AG09319 (cell line): ENCODE results near the gene OPN1SW.
A peak's percentile ranks its signal among the peaks of the same experiment; 100 is the strongest.

Experiments used
- DNase-seq: peaks from one replicate; pipeline ENCODE4 v3.0.0-alpha.2; 2010; ENCODE audit warnings: low read depth; ENCODE audit errors: extremely low read depth
- TF ChIP-seq, protein P1 (sequence below): IDR thresholded peaks from 2 replicates; pipeline ENCODE4 v1.5.1; 2011; ENCODE audit warnings: low read depth, mild to moderate bottlenecking, inconsistent platforms, low read length, moderate library complexity

The OPN1SW gene

DNA sequence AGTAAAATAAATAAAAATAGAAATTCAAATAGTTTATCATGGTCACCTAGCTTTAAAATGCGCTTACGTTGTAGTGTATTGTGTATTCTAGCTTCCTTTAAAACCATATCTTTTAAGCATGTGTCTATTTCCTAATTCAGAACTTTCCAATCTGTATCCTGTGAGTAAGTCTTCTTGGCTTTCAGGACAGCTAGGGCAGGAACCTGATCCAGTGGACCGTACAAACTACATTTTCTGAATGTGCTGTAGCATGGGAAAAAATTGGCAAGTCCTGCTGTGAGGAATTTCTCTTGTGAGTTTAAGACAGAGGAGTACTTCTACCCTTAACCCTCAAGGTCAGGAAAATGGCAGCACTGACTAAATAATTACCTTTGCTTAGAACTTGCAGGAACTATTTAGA is 12.1 kb downstream of the OPN1SW start:
- TF ChIP-seq, protein P1, sequence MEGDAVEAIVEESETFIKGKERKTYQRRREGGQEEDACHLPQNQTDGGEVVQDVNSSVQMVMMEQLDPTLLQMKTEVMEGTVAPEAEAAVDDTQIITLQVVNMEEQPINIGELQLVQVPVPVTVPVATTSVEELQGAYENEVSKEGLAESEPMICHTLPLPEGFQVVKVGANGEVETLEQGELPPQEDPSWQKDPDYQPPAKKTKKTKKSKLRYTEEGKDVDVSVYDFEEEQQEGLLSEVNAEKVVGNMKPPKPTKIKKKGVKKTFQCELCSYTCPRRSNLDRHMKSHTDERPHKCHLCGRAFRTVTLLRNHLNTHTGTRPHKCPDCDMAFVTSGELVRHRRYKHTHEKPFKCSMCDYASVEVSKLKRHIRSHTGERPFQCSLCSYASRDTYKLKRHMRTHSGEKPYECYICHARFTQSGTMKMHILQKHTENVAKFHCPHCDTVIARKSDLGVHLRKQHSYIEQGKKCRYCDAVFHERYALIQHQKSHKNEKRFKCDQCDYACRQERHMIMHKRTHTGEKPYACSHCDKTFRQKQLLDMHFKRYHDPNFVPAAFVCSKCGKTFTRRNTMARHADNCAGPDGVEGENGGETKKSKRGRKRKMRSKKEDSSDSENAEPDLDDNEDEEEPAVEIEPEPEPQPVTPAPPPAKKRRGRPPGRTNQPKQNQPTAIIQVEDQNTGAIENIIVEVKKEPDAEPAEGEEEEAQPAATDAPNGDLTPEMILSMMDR = no peak
- DNase-seq = no peak

DNA sequence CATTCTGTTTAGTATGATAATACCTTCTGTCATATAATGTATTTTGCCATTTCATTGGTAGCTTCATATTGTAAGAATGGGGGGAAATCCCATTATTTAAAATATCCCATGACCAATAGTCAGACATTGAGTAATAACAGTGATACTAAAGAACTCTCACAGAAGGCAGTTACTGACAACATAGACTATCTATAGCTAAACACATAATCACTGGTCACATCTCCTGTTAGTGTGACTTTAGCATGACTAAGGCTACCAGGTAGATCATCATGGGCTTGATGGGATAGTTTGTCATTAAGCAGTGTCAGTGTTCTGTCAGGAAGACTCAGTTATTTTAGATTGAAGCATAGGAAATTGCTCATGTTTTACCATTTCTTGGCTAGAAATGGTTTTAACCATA is 16.4 kb downstream of the OPN1SW start:
- TF ChIP-seq, protein P1 = no peak
- no peak for DNase-seq

DNA sequence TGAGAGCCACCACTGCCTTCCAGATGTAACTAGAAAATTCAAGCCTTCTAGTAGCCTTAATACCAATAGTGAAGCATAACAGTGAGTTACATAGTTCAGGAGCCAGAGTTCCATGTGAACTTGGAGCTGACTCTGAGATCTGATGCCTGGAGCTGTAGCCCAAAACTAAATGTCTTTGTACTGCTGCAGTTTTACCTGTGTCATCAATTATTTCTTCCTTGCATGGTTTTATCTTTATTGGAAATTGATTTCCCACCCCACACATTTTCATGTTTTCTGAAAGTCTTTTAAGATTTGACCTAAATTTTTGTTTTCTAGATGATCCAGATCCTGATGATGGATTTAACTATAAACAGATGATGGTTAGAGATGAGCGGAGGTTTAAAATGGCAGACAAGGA is 17.0 kb downstream of the OPN1SW start:
- TF ChIP-seq, protein P1 = no peak
- no peak for DNase-seq

DNA sequence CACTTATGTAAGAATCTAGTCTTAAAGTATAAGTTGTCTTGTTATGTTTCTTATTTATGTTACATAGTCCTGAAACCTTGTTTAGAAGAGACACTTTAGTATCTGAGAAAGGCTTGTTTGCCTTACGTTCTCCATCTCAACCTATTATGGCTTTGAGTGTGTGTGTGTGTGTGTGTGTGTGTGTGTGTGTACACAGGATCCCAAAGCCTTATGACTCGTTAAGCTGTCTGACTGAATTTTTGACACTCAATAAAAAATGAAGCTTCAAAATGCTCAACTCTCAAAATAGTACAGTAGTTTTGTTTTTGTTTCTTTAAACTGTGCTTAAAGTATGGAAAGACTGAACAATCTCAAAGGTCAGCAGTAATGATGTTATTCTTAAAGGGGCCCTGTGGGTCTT is 18.4 kb downstream of the OPN1SW start:
- TF ChIP-seq, protein P1 = no peak
- no peak for DNase-seq

DNA sequence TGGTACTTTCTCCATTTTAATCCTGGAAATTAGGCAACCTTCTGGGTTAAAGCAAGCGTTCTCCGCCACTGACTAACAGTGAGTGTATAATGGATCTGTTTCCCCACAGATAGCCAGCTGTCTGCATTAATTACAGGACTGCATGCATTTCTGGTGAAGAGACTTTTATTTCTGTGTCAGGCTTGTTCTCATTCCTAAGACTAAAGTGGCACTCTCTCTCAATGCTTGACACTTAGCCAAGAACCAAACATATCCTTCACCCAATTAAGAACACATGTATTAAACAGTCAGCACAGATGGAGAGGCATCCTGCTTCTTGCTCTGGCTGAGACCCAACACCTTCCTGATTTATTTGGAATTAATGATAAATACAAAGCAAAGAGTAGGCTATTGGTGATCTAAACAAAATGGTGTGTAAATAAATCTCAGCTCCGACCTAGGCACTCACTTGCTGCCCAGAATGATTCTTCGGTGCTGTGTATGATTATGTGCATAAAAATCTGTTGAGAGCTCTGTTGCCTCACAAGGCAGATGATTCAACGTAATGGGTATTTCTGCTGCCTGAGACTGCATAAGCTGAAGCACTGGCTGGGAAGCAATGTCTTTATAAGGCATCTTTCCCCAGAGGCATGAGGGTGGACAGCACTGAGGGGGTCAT is 19.6 kb downstream of the OPN1SW start:
- TF ChIP-seq, protein P1 = no peak
- DNase-seq = peak; percentile 79

DNA sequence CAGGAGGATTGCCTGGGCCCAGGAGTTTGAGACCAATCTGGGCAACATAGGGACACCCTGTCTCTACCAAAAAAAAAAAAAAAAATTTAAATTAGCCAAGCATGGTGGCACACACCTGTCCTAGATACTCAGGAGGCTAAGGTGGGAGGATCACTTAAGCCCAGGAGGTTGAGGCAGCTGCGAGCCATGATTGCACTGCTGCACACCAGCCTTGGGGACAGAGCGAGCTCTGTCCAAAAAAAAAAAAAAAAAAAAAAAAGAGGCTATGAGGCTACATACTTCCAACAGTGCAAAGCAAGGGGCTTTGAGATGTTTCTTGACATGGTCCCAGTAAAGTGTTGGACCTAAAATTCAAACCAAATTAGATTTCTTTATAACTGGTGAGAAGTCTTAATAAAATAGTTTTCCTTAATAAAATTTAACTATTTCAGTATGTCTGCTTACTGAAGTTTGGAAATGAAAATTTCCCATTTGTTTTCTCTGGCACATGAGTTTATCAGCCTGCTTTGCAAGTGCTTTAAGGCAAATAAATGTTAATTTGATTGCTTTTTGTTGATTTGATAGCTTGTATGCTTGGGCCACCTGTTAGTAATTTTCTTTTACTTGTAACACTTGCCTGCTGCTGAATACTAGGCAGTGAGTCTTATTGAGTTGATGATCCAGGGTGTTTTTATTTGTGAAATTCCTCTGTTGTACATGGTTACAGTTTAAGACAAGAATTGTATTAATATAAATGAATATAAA is 20.3 kb downstream of the OPN1SW start:
- no peak for DNase-seq
- TF ChIP-seq, protein P1 = no peak

DNA sequence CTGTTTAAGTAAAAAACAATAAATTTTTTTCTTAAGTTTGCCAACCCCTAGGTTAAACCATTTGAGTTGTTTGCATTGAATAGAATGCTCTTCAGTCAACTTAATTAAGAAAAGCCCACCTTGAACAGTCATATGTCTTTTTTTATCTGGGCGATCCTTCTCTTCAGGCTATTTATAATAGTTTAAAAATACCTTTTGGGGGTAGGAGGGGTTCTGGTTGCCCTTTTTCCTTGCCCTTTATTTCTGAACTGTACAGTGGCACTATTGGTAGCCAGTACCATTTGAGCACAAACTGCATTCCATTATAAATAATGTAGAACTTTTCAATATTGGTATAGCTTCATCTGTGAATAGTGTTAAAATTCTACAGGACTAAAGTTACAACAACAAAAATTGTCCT is 23.3 kb downstream of the OPN1SW start:
- DNase-seq = no peak
- TF ChIP-seq, protein P1 = no peak
